A549 (cell line): ENCODE results near the gene TBL1XR1. TPM values are rescaled to one million over a fixed set of nuclear protein-coding genes. Genes with fewer than 3 reads are reported as not detected.

Experiments
- ATAC-seq, 2 experiments: fragments of 200-7000 bp in 1 of 2; fragments of >200 bp in 1 of 2; cut with Nextera tagmentation in 1 of 2; cut with Tn5 transposase in 1 of 2; 3 replicates each; pipeline versions ENCODE4 v1.8.0 to v1.9.1; 2018 to 2020; ENCODE audit warnings: mild to moderate bottlenecking in 1 of 2, moderate library complexity in 1 of 2
- CTCF ChIA-PET: fragments of 300-600 bp; sonication (Branson Sonifier 250); formaldehyde crosslinking; extraction: SDS; loops from one replicate; lab custom pipeline; 2021; ENCODE audit warnings: antibody characterized with exemption, inconsistent platforms; lab: Yijun Ruan, JAX
- POLR2A ChIA-PET: fragments of 350-600 bp; formaldehyde crosslinking; extraction: SDS; loops from one replicate; lab custom pipeline; 2021; ENCODE audit warnings: antibody characterized with exemption, inconsistent platforms; lab: Yijun Ruan, JAX
- DNase-seq, 2 experiments: peaks; one replicate each; pipeline versions ENCODE4 v3.0.0 to v3.0.0-alpha.2; 2011 to 2016; ENCODE audit warnings: low read depth in 1 of 2, low spot score in 1 of 2
- FAIRE-seq: peaks from 2 replicates; lab custom pipeline; 2011; peaks lifted over from hg19 to GRCh38; lab: Jason Lieb, UNC
- H3K27ac ChIP-seq, 2 experiments: fragments of >200 bp; sonication (Bioruptor Twin); formaldehyde crosslinking; 3 replicates each; pipeline ENCODE4 v1.5.1; 2016 to 2017
- H3K4me1 ChIP-seq: fragments of >200 bp; sonication (Bioruptor Twin); formaldehyde crosslinking; 3 replicates; pipeline ENCODE4 v1.6.1; 2016
- H3K4me2 ChIP-seq: fragments of >200 bp; sonication (Bioruptor Twin); formaldehyde crosslinking; 3 replicates; pipeline ENCODE4 v1.6.1; 2016
- H3K4me3 ChIP-seq: fragments of >200 bp; sonication (Bioruptor Twin); formaldehyde crosslinking; 3 replicates; pipeline ENCODE4 v1.5.1; 2016
- H3K9me3 ChIP-seq: fragments of >200 bp; sonication (Bioruptor Twin); formaldehyde crosslinking; 3 replicates; pipeline ENCODE4 v1.6.1; 2016
- BCL3 ChIP-seq: fragments of >200 bp; sonication (Bioruptor Twin); formaldehyde crosslinking; IDR thresholded peaks from 3 replicates; pipeline ENCODE4 v1.6.1; 2016
- BHLHE40 ChIP-seq: IDR thresholded peaks from 2 replicates; pipeline ENCODE4 v1.6.1; 2012; ENCODE audit warnings: low read depth, low read length, inconsistent platforms
- CEBPB ChIP-seq, 2 experiments: fragments of >200 bp in 1 of 2; sonication (Bioruptor Twin) in 1 of 2; formaldehyde crosslinking in 1 of 2; IDR thresholded peaks; 2 replicates each; pipeline ENCODE4 v1.6.1; 2012 to 2016
- ELK1 ChIP-seq: fragments of 150-350 bp; IDR thresholded peaks from 2 replicates; pipeline ENCODE4 v1.6.1; 2014; ENCODE audit warnings: low read depth, mild to moderate bottlenecking, low read length
- FOSB ChIP-seq: fragments of 250-450 bp; sonication (Bioruptor Pico); IDR thresholded peaks from 2 replicates; pipeline ENCODE4 v1.5.0; 2020; ENCODE audit warnings: mild to moderate bottlenecking, moderate library complexity
- GATA3 ChIP-seq: IDR thresholded peaks from 2 replicates; pipeline ENCODE4 v1.6.1; 2012; ENCODE audit warnings: borderline replicate concordance
- HDAC2 ChIP-seq: fragments of 200-600 bp; sonication (generic); IDR thresholded peaks from 2 replicates; pipeline ENCODE4 v1.6.1; 2016
- HEYL ChIP-seq: fragments of 250-450 bp; sonication (Bioruptor Pico); IDR thresholded peaks from 2 replicates; pipeline ENCODE4 v1.8.0; 2021; ENCODE audit warnings: mild to moderate bottlenecking, moderate library complexity
- HMGXB4 ChIP-seq: fragments of 250-450 bp; sonication (Bioruptor Pico); IDR thresholded peaks from 2 replicates; pipeline ENCODE4 v1.5.0; 2021; ENCODE audit warnings: mild to moderate bottlenecking, moderate library complexity, borderline replicate concordance
- HOXB5 ChIP-seq: fragments of 250-450 bp; sonication (Bioruptor Pico); IDR thresholded peaks from 2 replicates; pipeline ENCODE4 v1.5.0; 2020; ENCODE audit warnings: mild to moderate bottlenecking, moderate library complexity
- JUNB ChIP-seq: fragments of >200 bp; sonication (Bioruptor Twin); formaldehyde crosslinking; IDR thresholded peaks from 2 replicates; pipeline ENCODE4 v1.6.1; 2016
- KDM5A ChIP-seq: fragments of 200-600 bp; sonication (generic); IDR thresholded peaks from 2 replicates; pipeline ENCODE4 v1.6.1; 2016; ENCODE audit warnings: antibody characterized with exemption, mild to moderate bottlenecking
- MAZ ChIP-seq: fragments of 150-350 bp; IDR thresholded peaks from 2 replicates; pipeline ENCODE4 v1.6.1; 2014; ENCODE audit warnings: antibody characterized with exemption, low read depth, low read length, borderline replicate concordance
- MYC ChIP-seq: IDR thresholded peaks from 2 replicates; pipeline ENCODE4 v1.6.1; 2012; ENCODE audit warnings: mild to moderate bottlenecking, inconsistent platforms, low read length, improper control_type of control experiment, borderline replicate concordance
- NFE2L2 ChIP-seq: fragments of 150-350 bp; conservative IDR thresholded peaks from 2 replicates; pipeline ENCODE4 v1.6.1; 2014; ENCODE audit warnings: low read length
- NR3C1 ChIP-seq: fragments of >200 bp; sonication (Bioruptor Twin); formaldehyde crosslinking; IDR thresholded peaks from 3 replicates; pipeline ENCODE4 v1.6.1; 2017
- PHF8 ChIP-seq: fragments of 200-600 bp; sonication (generic); IDR thresholded peaks from 2 replicates; pipeline ENCODE4 v1.6.1; 2016; ENCODE audit warnings: low read depth, mild to moderate bottlenecking, antibody characterized with exemption, moderate library complexity, borderline replicate concordance
- RFX5 ChIP-seq: fragments of 450-650 bp; IDR thresholded peaks from 2 replicates; pipeline ENCODE4 v1.7.1; 2014; ENCODE audit warnings: antibody characterized with exemption, mild to moderate bottlenecking, moderate library complexity
- RNF2 ChIP-seq: fragments of 200-600 bp; sonication (generic); IDR thresholded peaks from 2 replicates; pipeline ENCODE4 v1.6.1; 2016; ENCODE audit warnings: low read depth, mild to moderate bottlenecking, antibody characterized with exemption, moderate library complexity, borderline replicate concordance
- TFCP2L1 ChIP-seq: fragments of 250-450 bp; sonication (Bioruptor Pico); IDR thresholded peaks from 2 replicates; pipeline ENCODE4 v1.5.0; 2021; ENCODE audit warnings: mild to moderate bottlenecking
- TP53 ChIP-seq: fragments of 250-450 bp; sonication (Bioruptor Pico); IDR thresholded peaks from 2 replicates; pipeline ENCODE4 v1.5.0; 2021; ENCODE audit warnings: mild to moderate bottlenecking, moderate library complexity
- ZC3H11A ChIP-seq: fragments of 450-650 bp; IDR thresholded peaks from 2 replicates; pipeline ENCODE4 v1.6.1; 2014; ENCODE audit warnings: antibody characterized with exemption, mild to moderate bottlenecking
- ZSCAN20 ChIP-seq: fragments of 250-450 bp; sonication (Bioruptor Pico); IDR thresholded peaks from 2 replicates; pipeline ENCODE4 v1.8.0; 2022; ENCODE audit warnings: mild to moderate bottlenecking, moderate library complexity
- WGBS: methylation state at CpG from one replicate; pipeline ENCODE4 v1.1.6; 2017; ENCODE audit errors: missing lambda C conversion rate; 5-methylcytosine and 5-hydroxymethylcytosine counted together
- polyA plus RNA-seq, 4 experiments: library from polyadenylated mRNA; depleted of rRNA in 3 of 4; stranded (reverse); fragments of >200 nt; fragmentation: RNase III in 1 of 4; extraction: RNeasy Plus Mini Kit Qiagen cat#74134 plus additional on column Dnase treatment in 1 of 4; gene quantifications; 2 replicates in 3 of 4; 3 replicates in 1 of 4; pipeline ENCODE4 v1.2.3, GENCODE V29; 2011 to 2017
- TF ChIP-seq, protein P1 (sequence below): fragments of 250-450 bp; sonication (Bioruptor Pico); IDR thresholded peaks from 2 replicates; pipeline ENCODE4 v1.5.0; 2020; ENCODE audit warnings: low read depth, mild to moderate bottlenecking, moderate library complexity
- TF ChIP-seq, protein P2 (sequence below): IDR thresholded peaks from 2 replicates; pipeline ENCODE4 v1.6.1; 2012
- TF ChIP-seq, protein P3 (sequence below): fragments of >200 bp; sonication (Bioruptor Twin); formaldehyde crosslinking; IDR thresholded peaks from 3 replicates; pipeline ENCODE4 v1.5.1; 2016

The TBL1XR1 gene
- polyA plus RNA-seq, 2 of the 4 experiments (the other 2 are of a cell fraction) = 41.4 to 106 TPM

GRCh38 chr3:177069514-177070329, 127.6 kb downstream of the TBL1XR1 start:
- Histone ChIP-seq H3K4me1 (peaks cover 23% of the 10 kb centered on the region; the same call in 2 of the 3 replicates), H3K9me3 (no peaks in the 10 kb centered on the region), H3K27ac (no peak overlapping the region), H3K4me2 (0 out of 3 replicates have a peak overlapping the region, but pooled peaks have one; percentile 9), H3K4me3 (no peak overlapping the region)
- TF ChIP-seq NR3C1 = no peak
- TF ChIP-seq, protein P1, sequence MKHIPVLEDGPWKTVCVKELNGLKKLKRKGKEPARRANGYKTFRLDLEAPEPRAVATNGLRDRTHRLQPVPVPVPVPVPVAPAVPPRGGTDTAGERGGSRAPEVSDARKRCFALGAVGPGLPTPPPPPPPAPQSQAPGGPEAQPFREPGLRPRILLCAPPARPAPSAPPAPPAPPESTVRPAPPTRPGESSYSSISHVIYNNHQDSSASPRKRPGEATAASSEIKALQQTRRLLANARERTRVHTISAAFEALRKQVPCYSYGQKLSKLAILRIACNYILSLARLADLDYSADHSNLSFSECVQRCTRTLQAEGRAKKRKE = no peak
- TF ChIP-seq, protein P2, sequence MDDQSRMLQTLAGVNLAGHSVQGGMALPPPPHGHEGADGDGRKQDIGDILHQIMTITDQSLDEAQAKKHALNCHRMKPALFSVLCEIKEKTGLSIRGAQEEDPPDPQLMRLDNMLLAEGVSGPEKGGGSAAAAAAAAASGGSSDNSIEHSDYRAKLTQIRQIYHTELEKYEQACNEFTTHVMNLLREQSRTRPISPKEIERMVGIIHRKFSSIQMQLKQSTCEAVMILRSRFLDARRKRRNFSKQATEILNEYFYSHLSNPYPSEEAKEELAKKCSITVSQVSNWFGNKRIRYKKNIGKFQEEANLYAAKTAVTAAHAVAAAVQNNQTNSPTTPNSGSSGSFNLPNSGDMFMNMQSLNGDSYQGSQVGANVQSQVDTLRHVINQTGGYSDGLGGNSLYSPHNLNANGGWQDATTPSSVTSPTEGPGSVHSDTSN = no peak
- no peak for TF ChIP-seq ZC3H11A
- TF ChIP-seq HOXB5 (CRISPR knock-in tag) = no peak
- no peak for TF ChIP-seq RNF2
- TF ChIP-seq TP53 (CRISPR knock-in tag) = no peak
- TF ChIP-seq HDAC2 = no peak
- TF ChIP-seq PHF8 = no peak
- TF ChIP-seq TFCP2L1 (CRISPR knock-in tag) = no peak
- no peak for TF ChIP-seq RFX5
- no peak for TF ChIP-seq BCL3
- no peak for TF ChIP-seq NFE2L2
- TF ChIP-seq HEYL (CRISPR knock-in tag) = no peak
- TF ChIP-seq MAZ = no peak
- no peak for FAIRE-seq
- DNase-seq = no peak
- 96% methylated on average over 6 of the region's 6 CpGs for whole genome bisulfite sequencing
- ChIA-PET CTCF (interaction anchor here (0.7 to 0.9 kb wide), 2 partner anchors 19 to 228 kb away, joined by 3 read pairs; no protein-coding TSS in a partner anchor), POLR2A (no interaction called here)
- ATAC-seq = no peak

- Histone ChIP-seq H3K4me2 (no peak overlapping the region), H3K9me3 (no peaks in the 10 kb centered on the region), H3K27ac (no peak overlapping the region), H3K4me3 (no peak overlapping the region), H3K4me1 (peaks cover 23% of the 10 kb centered on the region; the same call in 2 of the 3 replicates)
- TF ChIP-seq, protein P3, sequence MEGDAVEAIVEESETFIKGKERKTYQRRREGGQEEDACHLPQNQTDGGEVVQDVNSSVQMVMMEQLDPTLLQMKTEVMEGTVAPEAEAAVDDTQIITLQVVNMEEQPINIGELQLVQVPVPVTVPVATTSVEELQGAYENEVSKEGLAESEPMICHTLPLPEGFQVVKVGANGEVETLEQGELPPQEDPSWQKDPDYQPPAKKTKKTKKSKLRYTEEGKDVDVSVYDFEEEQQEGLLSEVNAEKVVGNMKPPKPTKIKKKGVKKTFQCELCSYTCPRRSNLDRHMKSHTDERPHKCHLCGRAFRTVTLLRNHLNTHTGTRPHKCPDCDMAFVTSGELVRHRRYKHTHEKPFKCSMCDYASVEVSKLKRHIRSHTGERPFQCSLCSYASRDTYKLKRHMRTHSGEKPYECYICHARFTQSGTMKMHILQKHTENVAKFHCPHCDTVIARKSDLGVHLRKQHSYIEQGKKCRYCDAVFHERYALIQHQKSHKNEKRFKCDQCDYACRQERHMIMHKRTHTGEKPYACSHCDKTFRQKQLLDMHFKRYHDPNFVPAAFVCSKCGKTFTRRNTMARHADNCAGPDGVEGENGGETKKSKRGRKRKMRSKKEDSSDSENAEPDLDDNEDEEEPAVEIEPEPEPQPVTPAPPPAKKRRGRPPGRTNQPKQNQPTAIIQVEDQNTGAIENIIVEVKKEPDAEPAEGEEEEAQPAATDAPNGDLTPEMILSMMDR = no peak
- TF ChIP-seq JUNB = no peak
- no peak for TF ChIP-seq RNF2
- TF ChIP-seq FOSB (CRISPR knock-in tag) = no peak
- no peak for TF ChIP-seq GATA3
- no peak for TF ChIP-seq CEBPB (IDR thresholded peaks at IDR 0.05)
- no peak for TF ChIP-seq ZSCAN20 (CRISPR knock-in tag)
- no peak for TF ChIP-seq HMGXB4 (CRISPR knock-in tag)
- no peak for TF ChIP-seq BCL3
- TF ChIP-seq HDAC2 = no peak
- TF ChIP-seq ELK1 = no peak
- no peak for TF ChIP-seq MYC
- TF ChIP-seq MAZ = no peak
- TF ChIP-seq KDM5A = no peak
- no peak for TF ChIP-seq BHLHE40
- ChIA-PET POLR2A (no interaction called here), CTCF (interaction anchor here (0.7 to 0.9 kb wide), 2 partner anchors 18 to 229 kb away, joined by 3 read pairs; no protein-coding TSS in a partner anchor)
- WGBS = 78% methylated on average over 3 of the region's 3 CpGs
- ATAC-seq = no peak
- DNase-seq = no peak
- no peak for FAIRE-seq
Observed at GRCh38 chr3:177068967-177069366, 128.3 kb downstream of the TBL1XR1 start.
